A549 treated with Hydrocortisone at 1 μM for 4 hours (cell line): ENCODE results near the gene ZFP28. TPM values are rescaled to one million over a fixed set of nuclear protein-coding genes. Genes with fewer than 3 reads are reported as not detected.

Source experiments
- total RNA-seq: library from RNA; stranded (reverse); fragments of 200-300 nt; extraction: Qiagen RNA extraction; gene quantifications from 5 replicates; pipeline ENCODE4 v1.2.3, GENCODE V29; 2022

The ZFP28 gene
- 3.6 to 4.9 TPM (median 4.3 TPM) in 5 replicates for total RNA-seq

GRCh38 chr19:56538761-56539263 is at the start of gene ZFP28:
ZFP28 (plus strand) TSS chr19:56538948; CDS start chr19:56539019, 71 bp downstream.

GRCh38 chr19:56507446-56508289 is 31.1 kb upstream of the ZFP28 start, which contains the start of gene ZNF471:
ZNF471 (plus strand) TSS chr19:56507855; CDS start chr19:56511572, 3,717 bp downstream.

GRCh38 chr19:56567274-56568120 is 28.7 kb downstream of the ZFP28 start, which contains the start of gene ZNF470:
ZNF470 (plus strand) TSS chr19:56567468; CDS start chr19:56570312, 2,844 bp downstream.

GRCh38 chr19:56594783-56595547 is 56.2 kb downstream of the ZFP28 start, which contains the start of gene ZNF71:
ZNF71 (plus strand) TSS chr19:56595302; CDS start chr19:56601559, 6,257 bp downstream.

Other genes starting within 250 kb of the ZFP28 start
- 6.7 to 8.7 TPM (median 7.5 TPM) in 5 replicates for gene ZSCAN5A, start 224.1 kb upstream of the ZFP28 start, total RNA-seq
- 0.95 to 1.6 TPM (median 1.1 TPM) in 5 replicates for gene ZNF582, start 145.4 kb upstream of the ZFP28 start, total RNA-seq
- 2.1 to 2.8 TPM (median 2.2 TPM) in 5 replicates for gene ZNF583, start 134.6 kb upstream of the ZFP28 start, total RNA-seq
- gene ZNF667, start 61.6 kb upstream of the ZFP28 start, total RNA-seq: not detected in 5 replicates
- 0.02 to 0.13 TPM (median 0.03 TPM) in 5 replicates for gene ZNF471, start 31.1 kb upstream of the ZFP28 start, total RNA-seq
- 1.3 to 1.7 TPM (median 1.5 TPM) in 5 replicates for gene ZNF470, start 28.5 kb downstream of the ZFP28 start, total RNA-seq
- 8.8 to 11.8 TPM (median 10.9 TPM) in 5 replicates for gene ZNF71, start 56.4 kb downstream of the ZFP28 start, total RNA-seq
- gene SMIM17, start 104.2 kb downstream of the ZFP28 start, total RNA-seq: 0.10 TPM in 1 of 5 replicates, not detected in the others
- not detected in 5 replicates for gene ZNF835, start 132.8 kb downstream of the ZFP28 start, total RNA-seq